ENCODE data around the gene WFIKKN2. TPM values are rescaled to one million over a fixed set of nuclear protein-coding genes. Genes with fewer than 3 reads are reported as not detected.
"Not testable (repeated sequence)": the region's sequence is repeated elsewhere in the genome, so short reads cannot be mapped to it uniquely, and the experiment has no call there.

WFIKKN2 gene
- total RNA-seq, 1 experiment from 2014 or later = not detected

DNA sequence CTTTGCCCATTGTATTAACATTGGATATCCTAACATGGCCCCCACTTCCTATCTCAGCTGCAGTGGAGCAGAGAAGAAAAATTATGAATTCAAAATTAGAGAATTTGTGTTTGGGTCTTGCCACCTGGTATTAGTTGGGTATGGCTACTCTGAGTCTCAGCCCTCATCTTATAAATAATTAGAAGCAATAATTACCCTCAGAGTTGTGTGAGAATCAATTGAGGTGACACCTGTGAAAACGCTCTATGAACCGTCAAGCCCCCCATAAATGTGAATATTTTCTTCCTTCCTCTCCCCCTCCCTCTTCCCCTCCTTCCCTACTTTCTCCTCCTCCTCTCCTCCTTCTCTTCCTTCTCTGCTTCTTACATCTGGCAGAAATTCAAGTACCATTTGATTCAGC is 39.7 kb downstream of the WFIKKN2 start:
- DNase-seq (ENCODE audit: low read depth) = no peak

DNA sequence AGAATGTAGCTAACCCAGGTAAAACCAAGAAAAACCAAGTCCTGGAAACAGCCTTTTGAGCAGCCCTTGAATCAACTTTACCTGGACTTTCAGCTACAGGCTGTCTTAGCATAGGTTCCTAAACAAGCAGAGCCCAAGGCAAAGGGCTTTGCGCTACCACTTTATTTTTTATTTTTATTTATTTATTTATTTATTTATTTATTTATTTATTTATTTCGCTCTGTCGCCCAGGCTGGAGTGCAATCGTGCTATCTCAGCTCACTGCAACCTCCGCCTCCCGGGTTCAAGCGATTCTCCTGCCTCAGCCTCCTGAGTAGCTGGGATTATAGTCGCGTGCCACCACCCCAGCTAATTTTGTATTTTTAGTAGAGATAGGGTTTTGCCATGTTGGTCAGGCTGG is 41.7 kb downstream of the WFIKKN2 start:
- not testable (repeated sequence) for DNase-seq (ENCODE audit: low read depth)

DNA sequence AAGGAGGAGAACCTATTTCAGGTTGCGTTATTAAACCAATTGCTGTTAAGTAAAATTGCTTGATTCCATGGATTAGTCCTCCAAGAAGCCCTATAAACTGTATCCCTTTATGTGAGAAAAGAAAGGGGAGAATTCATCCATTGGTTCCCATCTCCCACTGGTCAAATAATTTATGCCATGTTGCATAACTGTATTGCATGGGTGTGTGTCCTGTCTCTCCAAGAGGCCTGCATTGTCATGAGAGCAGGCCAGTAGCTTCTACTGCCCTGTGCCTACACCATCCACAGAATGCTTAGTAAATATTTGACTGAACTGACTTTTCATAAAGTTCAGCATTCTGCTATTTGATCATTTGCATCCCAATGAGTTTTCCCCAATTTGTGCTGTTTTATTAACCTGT is 42.5 kb downstream of the WFIKKN2 start:
- no peak for DNase-seq (ENCODE audit: low read depth)

DNA sequence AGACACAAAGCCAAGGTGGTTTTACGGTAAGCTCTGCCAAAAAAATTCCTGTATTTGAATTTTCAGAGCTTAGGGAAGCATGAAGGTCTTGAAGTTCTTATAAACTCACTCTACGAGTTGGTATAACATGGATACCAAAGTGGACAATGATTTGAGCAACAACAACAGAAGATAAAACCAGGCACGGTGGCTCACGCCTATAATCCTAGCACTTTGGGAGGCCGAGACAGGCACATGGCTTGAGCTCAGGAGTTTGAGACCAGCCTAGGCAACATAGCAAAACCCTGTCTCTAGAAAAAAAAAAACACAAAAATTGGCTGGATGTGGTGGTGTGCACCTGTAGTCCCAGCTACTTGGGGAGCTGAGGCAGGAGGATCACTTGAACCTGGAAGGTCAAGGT is 43.7 kb downstream of the WFIKKN2 start:
- DNase-seq (ENCODE audit: low read depth) = no peak

DNA sequence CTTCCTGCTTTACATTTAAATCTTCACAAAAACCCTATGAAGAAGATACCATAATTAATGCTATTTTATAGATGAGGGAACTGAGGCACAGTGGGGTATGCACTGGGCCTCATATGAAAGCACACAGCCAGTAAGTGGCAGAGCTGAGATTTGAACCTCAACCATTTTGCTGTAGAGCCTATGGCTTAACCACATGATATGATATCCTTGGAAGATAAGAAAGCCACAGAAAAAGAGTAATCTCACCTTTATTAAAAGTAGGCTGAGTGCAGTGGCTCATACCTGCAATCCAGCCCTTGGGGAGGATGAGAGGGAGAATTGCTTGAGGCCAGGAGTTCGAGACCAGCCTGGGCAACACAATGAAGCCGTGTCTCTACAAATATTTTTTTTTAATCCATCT is 45.8 kb downstream of the WFIKKN2 start:
- no peak for DNase-seq (ENCODE audit: low read depth)

DNA sequence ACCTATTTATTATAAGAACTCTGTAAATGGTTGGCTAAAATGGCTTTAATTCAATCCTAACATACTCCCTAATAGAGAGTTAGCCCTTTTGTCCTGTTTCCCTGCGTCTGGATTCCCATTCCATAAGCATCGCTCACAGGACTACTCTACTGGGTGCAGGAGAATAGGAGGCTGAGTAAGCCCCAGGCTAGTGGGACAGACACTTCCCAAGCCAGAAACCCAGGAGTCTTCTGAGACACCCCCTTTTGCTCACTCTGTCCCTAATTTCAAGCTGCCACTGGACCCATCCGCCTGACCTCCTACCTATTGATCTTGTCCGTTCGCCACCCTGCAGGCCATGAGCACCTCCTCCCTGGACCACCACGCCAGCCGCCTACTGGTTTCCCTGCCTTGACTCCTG is 47.5 kb downstream of the WFIKKN2 start:
- no peak for DNase-seq (ENCODE audit: low read depth)

DNA sequence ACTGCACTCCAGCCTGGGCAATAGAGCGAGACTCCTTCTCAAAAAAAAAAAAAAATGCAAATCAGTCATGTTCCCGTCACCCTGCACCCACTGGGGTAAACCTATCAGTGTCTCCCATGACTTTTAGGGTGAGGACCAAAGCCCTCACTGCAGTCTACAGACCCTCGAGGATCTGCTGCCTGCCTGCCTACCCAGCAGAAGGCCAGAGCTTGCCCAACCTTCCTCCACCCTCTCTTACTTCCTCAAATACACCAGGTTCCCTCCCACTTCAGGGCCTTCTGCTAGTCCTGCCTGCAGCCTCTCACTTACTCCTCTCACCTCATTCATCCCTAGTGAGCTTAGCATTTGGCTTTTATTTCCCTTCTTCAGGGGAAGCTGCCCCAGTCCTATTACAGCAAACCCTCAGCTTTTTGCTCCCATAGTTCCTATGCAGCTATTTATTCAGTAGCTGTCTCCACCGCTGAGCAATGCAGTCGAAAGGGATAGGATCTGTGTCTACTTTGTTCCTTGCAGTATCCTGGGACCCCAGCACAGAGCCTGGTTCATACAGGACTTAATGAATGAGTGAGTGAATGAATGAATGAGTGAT is 48.6 kb downstream of the WFIKKN2 start:
- no peak for DNase-seq (ENCODE audit: low read depth)

DNA sequence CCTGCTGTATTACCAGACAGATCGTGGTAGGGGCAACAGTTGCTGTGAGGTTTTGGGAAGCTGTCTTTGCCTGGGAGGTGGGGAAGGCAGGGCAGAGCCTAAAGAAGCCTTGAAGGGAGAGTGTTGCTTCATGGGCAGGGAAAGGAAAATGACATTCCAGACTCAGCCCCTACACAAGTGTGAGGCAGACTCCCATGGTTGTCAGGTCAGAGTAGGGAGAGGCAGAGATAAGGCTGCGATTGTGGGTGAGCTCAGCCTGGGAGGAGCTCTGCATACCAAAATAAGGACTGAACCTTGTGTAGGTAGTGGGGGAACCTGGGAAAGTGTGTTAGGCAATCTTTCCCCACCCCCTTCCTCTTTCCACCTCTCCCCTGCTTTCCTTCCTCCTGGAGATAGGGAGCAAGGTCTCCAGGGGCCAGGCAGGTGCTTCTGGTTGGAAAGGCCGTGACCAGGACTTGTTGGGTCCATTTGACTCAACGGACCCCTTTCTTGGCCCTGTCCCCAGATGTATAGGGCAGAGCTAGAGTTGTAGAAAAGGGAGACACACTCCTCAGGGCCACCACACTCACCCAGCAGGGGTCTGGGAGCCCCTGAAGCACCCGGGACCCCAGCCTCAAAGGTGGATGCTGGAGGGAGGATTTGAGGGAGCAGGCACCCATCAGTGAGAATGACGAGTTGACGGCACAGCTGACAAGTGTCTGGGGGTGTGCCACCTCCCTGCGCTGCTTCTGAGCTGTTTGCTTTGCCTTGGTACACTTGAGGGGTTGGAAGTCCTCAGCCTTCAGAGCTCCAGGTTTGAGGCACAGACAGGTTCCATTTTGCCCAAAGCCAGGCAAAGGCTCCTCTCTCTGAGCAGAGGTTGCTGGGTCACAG is 49.3 kb downstream of the WFIKKN2 start:
- no peak for DNase-seq (ENCODE audit: low read depth)

DNA sequence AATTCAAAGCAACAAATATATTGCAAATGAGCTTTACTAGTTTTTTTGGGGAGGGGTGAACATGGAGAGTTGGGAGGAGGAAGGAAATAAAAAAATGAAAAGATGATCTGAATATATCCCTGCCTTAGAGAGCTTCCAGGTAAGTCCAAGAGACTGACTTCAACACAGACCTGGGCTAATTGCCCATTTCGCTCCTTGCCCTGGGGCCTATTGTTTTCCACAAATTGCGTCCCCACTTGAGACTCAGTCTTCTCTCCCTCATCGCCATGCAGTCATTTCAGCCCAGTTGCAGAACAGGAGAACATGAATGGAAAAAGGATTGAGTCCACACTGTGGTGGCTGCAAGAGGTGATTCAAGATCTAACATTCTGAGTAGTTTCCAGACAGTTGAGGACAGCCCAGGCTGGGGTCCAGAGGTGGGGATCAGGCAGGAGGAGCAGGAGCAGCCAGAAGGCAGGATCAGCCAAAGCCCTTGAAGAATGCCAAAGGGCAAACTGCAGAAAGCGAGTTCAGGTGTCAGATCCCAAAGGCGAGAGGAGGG is 52.4 kb downstream of the WFIKKN2 start:
- no peak for DNase-seq (ENCODE audit: low read depth)

DNA sequence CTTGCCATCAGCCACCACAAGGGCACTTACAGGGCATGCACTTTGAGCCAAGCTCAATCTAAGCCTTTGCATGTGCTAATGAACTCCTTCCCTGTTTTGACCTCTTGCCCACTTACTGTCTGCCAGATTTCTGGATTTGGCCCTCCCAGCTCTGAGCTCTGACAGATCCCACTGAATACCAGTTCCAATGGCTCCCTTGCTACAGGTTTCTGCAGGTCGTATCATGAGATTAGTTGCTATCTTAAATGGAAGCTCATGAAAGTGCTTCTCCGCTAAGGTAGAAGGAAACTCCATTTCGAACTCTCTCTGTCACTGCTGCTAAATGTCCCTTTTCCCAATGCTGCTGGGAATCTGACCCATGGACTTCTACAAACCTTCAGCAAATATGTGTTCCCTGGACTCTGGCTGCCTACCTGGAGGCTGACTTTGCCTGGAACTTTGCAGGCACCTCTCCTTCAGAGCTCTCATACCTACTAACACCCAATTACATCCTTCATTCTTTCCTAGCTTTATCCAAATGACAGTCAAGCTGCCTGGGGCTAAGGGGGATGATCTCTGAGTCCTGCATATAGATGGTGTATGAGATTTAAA is 54.2 kb downstream of the WFIKKN2 start:
- DNase-seq (ENCODE audit: low read depth) = no peak

DNA sequence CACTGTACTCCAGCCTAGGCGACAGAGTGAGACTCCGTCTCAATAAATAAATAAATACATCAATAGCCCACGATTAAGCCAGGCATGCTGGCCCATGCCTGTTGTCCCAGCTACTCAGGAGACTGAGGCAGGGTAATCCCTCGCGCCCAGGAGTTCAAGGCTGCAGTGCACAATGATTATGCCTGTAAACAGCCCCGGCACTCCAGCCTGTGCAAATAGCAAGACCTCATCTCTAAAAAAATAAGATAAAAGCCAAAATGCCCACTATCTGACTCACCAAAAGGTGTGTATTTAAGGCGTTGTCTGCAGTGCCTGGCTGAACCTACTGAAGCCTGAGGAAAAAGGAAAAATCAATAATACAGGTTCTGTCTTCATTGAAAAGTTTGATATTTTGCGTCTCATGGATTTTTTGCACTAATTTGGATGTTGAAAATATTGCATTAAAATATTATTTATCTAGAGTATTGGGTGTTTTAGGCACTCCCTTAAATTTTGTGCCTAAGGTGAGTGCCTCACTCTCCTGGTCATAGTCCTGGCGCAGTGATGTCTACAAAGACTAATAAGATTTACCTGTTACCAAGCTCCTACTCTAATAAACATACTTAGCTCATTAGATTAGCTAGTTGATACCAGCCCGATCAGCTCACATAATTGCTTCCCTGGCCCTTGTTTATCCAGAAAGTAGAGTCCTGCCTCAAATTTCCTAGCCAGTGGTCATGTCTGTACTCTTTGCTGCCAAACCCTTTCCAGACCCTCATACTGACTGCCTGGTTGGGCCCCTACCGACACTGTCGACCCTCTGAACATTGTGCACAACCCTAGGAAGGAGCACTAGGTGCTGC is 55.5 kb downstream of the WFIKKN2 start:
- no peak for DNase-seq (ENCODE audit: low read depth)

DNA sequence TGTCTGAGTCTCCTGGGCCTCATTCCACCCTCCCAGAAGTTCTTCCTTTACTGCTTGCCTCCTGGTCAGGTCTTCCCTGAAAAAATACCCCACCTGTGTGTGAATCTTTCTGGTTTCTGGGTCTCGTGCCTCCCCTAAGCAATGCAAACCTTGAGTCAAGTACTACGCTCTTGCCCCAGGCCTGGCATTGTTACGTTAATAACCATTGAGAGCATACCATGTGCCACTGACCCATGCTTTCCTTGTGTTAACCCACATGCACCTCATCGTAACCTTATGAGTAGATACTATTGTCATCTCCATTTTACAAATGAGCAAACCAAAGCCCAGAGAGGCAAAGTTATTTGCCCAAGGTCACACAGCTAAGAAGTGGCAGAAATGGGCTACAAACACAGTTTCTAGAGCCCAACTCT is 56.2 kb downstream of the WFIKKN2 start:
- DNase-seq (ENCODE audit: low read depth) = no peak

Other genes starting within 250 kb of the WFIKKN2 start
- 23.1 and 28.4 TPM in 2 replicates for gene ABCC3, start 200.7 kb upstream of the WFIKKN2 start, total RNA-seq (2014; rRNA removed; shearing (Covaris generic))
- 26.0 and 30.0 TPM in 2 replicates for gene ANKRD40, start 127.7 kb upstream of the WFIKKN2 start, total RNA-seq (2014; rRNA removed; shearing (Covaris generic))
- gene LUC7L3, start 116.0 kb upstream of the WFIKKN2 start, total RNA-seq (2014; rRNA removed; shearing (Covaris generic)) = 18.4 and 21.7 TPM in 2 replicates
- not detected in 2 replicates for gene ANKRD40CL, start 68.1 kb upstream of the WFIKKN2 start, total RNA-seq (2014; rRNA removed; shearing (Covaris generic))
- gene TOB1, start 30.8 kb downstream of the WFIKKN2 start, total RNA-seq (2014; rRNA removed; shearing (Covaris generic)) = 4.3 and 10.7 TPM in 2 replicates